ENCODE data around the gene CAMK2N1. TPM values are rescaled to one million over a fixed set of nuclear protein-coding genes. Genes with fewer than 3 reads are reported as not detected.
A peak's percentile ranks its signal among the peaks of the same experiment; 100 is the strongest.

CAMK2N1 gene
- total and polyA plus RNA-seq, 2 of the 13 experiments (the other 11 are each of a cell fraction or from before 2014, with no cell fraction given) = 38.0 to 38.6 TPM

DNA sequence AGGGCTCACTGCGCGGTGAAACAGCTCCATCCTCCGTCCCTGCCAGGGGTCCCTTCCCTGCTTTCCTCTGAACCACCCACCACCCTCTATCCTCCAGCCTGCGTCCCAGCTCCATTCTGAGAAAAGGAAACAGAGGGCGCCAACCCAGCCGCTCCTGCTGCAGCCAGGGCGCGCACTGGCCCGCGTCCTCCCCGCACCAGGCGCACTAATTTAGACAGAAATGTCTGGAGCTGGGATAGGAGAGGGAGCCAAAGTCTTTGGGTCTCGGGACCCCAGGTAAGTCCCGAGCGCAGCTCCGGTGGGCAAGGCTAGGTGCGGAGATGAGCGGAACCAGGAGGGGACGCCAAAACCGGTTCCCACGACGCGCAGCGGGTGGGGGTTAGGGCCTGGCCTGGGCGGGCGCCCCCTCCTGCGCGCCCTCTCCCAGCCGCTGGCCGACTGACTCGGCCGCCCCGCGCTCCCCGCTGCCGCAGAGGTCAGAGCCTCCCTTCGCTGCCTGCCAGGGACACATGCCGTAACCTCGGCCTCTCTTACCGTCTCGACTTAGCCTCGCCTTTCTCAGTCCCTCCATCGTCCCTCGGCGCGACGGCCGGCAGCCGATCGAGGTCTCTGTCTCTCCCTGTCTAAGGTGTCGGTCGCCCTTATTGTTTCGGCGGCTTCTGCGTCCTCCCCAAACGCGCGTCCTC lies 2.0 kb downstream of the CAMK2N1 start (continued):
- TF ChIP-seq HHEX (CRISPR knock-in tag; IDR thresholded peaks at IDR 0.05) (no peak), ZNF616 (CRISPR knock-in tag; IDR thresholded peaks at IDR 0.05; ENCODE audit: low read depth) (no peak), ZNF446 (CRISPR knock-in tag; IDR thresholded peaks at IDR 0.05) (no peak), ZNF841 (CRISPR knock-in tag; IDR thresholded peaks at IDR 0.05; ENCODE audit: borderline replicate concordance) (no peak), ZNF749 (CRISPR knock-in tag; IDR thresholded peaks at IDR 0.05; ENCODE audit: borderline replicate concordance) (no peak), RNF2 (conservative IDR thresholded peaks at IDR 0.05; ENCODE audit: low read depth) (no peak), ZNF776 (CRISPR knock-in tag; IDR thresholded peaks at IDR 0.05) (no peak), ZNF282 (IDR thresholded peaks at IDR 0.05; ENCODE audit: partially characterized antibody) (no peak), PHF5A (CRISPR knock-in tag; IDR thresholded peaks at IDR 0.05; ENCODE audit: low read depth, unreplicated experiment) (no peak), ZNF850 (CRISPR knock-in tag; conservative IDR thresholded peaks at IDR 0.05) (no peak), PHF8 (CRISPR knock-in tag; IDR thresholded peaks at IDR 0.05) (peak; percentile 64), RAD21 (CRISPR knock-in tag; IDR thresholded peaks at IDR 0.05) (peak; percentile 51), THRA (CRISPR knock-in tag; IDR thresholded peaks at IDR 0.05; ENCODE audit: borderline replicate concordance) (no peak; the same call in 1 of the 2 replicates), ZC3H4 (CRISPR knock-in tag; IDR thresholded peaks at IDR 0.05; ENCODE audit: borderline replicate concordance) (no peak), MEF2D (CRISPR knock-in tag; IDR thresholded peaks at IDR 0.05) (peak; percentile 35; the same call in 1 of the 2 replicates), POLR2AphosphoS2 (IDR thresholded peaks at IDR 0.05; ENCODE audit: low read depth, low read length) (no peak), ARHGAP35 (CRISPR knock-in tag; IDR thresholded peaks at IDR 0.05; ENCODE audit: borderline replicate concordance) (no peak), NONO (IDR thresholded peaks at IDR 0.05) (no peak), NONO (CRISPR knock-in tag; conservative IDR thresholded peaks at IDR 0.05) (0 out of 2 replicates have a peak, but pooled peaks have one; percentile 23), HOXA9 (CRISPR knock-in tag; IDR thresholded peaks at IDR 0.05; ENCODE audit: borderline replicate concordance) (no peak), SNAPC5 (CRISPR knock-in tag; IDR thresholded peaks at IDR 0.05; ENCODE audit: borderline replicate concordance) (no peak), POLR2AphosphoS5 (IDR thresholded peaks at IDR 0.05; ENCODE audit: low read depth, low read length) (peak; percentile 27; the same call in 1 of the 2 replicates), ZNF12 (CRISPR knock-in tag; IDR thresholded peaks at IDR 0.05) (no peak; the same call in 1 of the 2 replicates), BCL6 (CRISPR knock-in tag; IDR thresholded peaks at IDR 0.05) (no peak), NFE2L2 (IDR thresholded peaks at IDR 0.05; ENCODE audit: low read length) (no peak), FOXJ3 (CRISPR knock-in tag; IDR thresholded peaks at IDR 0.05; ENCODE audit: borderline replicate concordance) (no peak), SMC3 (IDR thresholded peaks at IDR 0.05; ENCODE audit: low read length) (no peak), SOX13 (IDR thresholded peaks at IDR 0.05) (no peak), SOX13 (CRISPR knock-in tag; conservative IDR thresholded peaks at IDR 0.05 in 1 of 2, IDR thresholded peaks at IDR 0.05 in 1 of 2) (no peak), ZMAT5 (CRISPR knock-in tag; IDR thresholded peaks at IDR 0.05; ENCODE audit: borderline replicate concordance, low read depth) (no peak)
- TF ChIP-seq, protein P1, sequence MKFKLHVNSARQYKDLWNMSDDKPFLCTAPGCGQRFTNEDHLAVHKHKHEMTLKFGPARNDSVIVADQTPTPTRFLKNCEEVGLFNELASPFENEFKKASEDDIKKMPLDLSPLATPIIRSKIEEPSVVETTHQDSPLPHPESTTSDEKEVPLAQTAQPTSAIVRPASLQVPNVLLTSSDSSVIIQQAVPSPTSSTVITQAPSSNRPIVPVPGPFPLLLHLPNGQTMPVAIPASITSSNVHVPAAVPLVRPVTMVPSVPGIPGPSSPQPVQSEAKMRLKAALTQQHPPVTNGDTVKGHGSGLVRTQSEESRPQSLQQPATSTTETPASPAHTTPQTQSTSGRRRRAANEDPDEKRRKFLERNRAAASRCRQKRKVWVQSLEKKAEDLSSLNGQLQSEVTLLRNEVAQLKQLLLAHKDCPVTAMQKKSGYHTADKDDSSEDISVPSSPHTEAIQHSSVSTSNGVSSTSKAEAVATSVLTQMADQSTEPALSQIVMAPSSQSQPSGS (CRISPR knock-in tag; IDR thresholded peaks at IDR 0.05) = peak; percentile 7; the same call in 1 of the 2 replicates
